K562 (cell line): Measurements from ENCODE around the gene ST6GAL1.
"Not testable (repeated sequence)": the region's sequence is repeated elsewhere in the genome, so short reads cannot be mapped to it uniquely, and the experiment has no call there.

ENCODE experiments used
- ELF1 ChIP-seq: fragments of 200-800 bp; sonication (Bioruptor generic); IDR thresholded peaks from 2 replicates; pipeline ENCODE4 v1.6.1; 2016; ENCODE audit warnings: missing genetic modification characterization, missing compliant biosample characterization
- EP300 ChIP-seq: IDR thresholded peaks from 2 replicates; pipeline ENCODE4 v1.6.1; 2012; ENCODE audit warnings: low read length, improper control_type of control experiment
- HNRNPUL1 ChIP-seq: fragments of 200-400 bp; formaldehyde crosslinking; IDR thresholded peaks from 2 replicates; pipeline ENCODE4 v1.6.1; 2017; ENCODE audit warnings: low read length
- JUN ChIP-seq, 2 experiments: sonication (generic) in 1 of 2; formaldehyde crosslinking in 1 of 2; IDR thresholded peaks; 2 replicates each; pipeline versions ENCODE4 v1.6.1 to v1.8.0; 2012 to 2022; ENCODE audit warnings: borderline replicate concordance in 2 of 2, mild to moderate bottlenecking in 2 of 2, improper control_type of control experiment in 1 of 2, low read depth in 1 of 2, low read length in 1 of 2, missing genetic modification reagents in 1 of 2
- KDM2B ChIP-seq: fragments of 250-450 bp; sonication (Bioruptor Pico); IDR thresholded peaks from 2 replicates; pipeline ENCODE4 v1.8.0; 2021; ENCODE audit warnings: mild to moderate bottlenecking, moderate library complexity
- POLR2A ChIP-seq: fragments of 450-650 bp; conservative IDR thresholded peaks from 2 replicates; pipeline ENCODE4 v1.6.1; 2016
- POLR2AphosphoS2 ChIP-seq: IDR thresholded peaks from 2 replicates; pipeline ENCODE4 v1.6.1; 2012; ENCODE audit warnings: low read length, improper control_type of control experiment
- POLR2AphosphoS5 ChIP-seq: IDR thresholded peaks from 2 replicates; pipeline ENCODE4 v1.6.1; 2011; ENCODE audit warnings: mild to moderate bottlenecking, low read depth, low read length, moderate library complexity; ENCODE audit not compliant: control insufficient read depth, insufficient read depth
- PRPF4 ChIP-seq: fragments of 200-400 bp; formaldehyde crosslinking; IDR thresholded peaks from one replicate; pipeline ENCODE4 v1.6.1; 2017; ENCODE audit warnings: low read length, low read depth, mild to moderate bottlenecking; ENCODE audit not compliant: insufficient read depth, poor library complexity, severe bottlenecking
- RBM39 ChIP-seq: fragments of 200-400 bp; formaldehyde crosslinking; optimal IDR thresholded peaks from 2 replicates; pipeline ENCODE3; 2018; ENCODE audit warnings: low read depth, low read length
- ZNF184 ChIP-seq: sonication (generic); formaldehyde crosslinking; IDR thresholded peaks from 2 replicates; pipeline ENCODE4 v1.5.0; 2020; ENCODE audit warnings: missing genetic modification reagents
- TF ChIP-seq, protein P1 (sequence below): sonication (generic); formaldehyde crosslinking; IDR thresholded peaks from 2 replicates; pipeline ENCODE4 v1.8.0; 2022; ENCODE audit warnings: missing genetic modification reagents, mild to moderate bottlenecking, borderline replicate concordance
- TF ChIP-seq, protein P2 (sequence below): fragments of 250-450 bp; sonication (Bioruptor Pico); IDR thresholded peaks from 2 replicates; pipeline ENCODE4 v1.5.0; 2020; ENCODE audit warnings: mild to moderate bottlenecking, borderline replicate concordance
- TF ChIP-seq, protein P3 (sequence below), 3 experiments: IDR thresholded peaks in 2 of 3; conservative IDR thresholded peaks in 1 of 3; 2 replicates each; pipeline ENCODE4 v1.5.1; 2011 to 2012; ENCODE audit warnings: low read length in 3 of 3, mild to moderate bottlenecking in 3 of 3, control low read depth in 2 of 3, improper control_type of control experiment in 1 of 3, inconsistent platforms in 1 of 3, low read depth in 1 of 3, mixed read lengths in 1 of 3, moderate library complexity in 1 of 3; ENCODE audit not compliant: insufficient read depth in 2 of 3

DNA sequence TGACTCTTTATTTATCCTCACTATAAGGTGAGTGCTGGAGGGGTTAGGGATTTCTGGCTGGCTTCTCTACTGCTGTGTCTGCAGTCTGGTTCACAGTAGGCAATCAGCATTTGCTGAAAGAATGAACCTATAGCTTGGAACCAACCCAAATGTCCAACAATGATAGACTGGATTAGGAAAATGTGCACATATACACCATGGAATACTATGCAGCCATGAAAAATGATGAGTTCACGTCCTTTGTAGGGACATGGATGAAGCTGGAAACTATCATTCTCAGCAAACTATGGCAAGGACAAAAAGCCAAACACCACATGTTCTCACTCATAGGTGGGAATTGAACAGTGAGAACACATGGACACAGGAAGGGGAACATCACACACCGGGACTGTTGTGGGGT, 93.0 kb downstream of the ST6GAL1 start:
- not testable (repeated sequence) for TF ChIP-seq PRPF4; ZNF184; RBM39; POLR2AphosphoS2; EP300; ELF1; JUN (IDR thresholded peaks at IDR 0.05; ENCODE audit: borderline replicate concordance, low read depth, low read length); JUN (CRISPR knock-in tag; IDR thresholded peaks at IDR 0.05; ENCODE audit: borderline replicate concordance); KDM2B (CRISPR knock-in tag); HNRNPUL1; POLR2AphosphoS5; POLR2A
- TF ChIP-seq, protein P1, sequence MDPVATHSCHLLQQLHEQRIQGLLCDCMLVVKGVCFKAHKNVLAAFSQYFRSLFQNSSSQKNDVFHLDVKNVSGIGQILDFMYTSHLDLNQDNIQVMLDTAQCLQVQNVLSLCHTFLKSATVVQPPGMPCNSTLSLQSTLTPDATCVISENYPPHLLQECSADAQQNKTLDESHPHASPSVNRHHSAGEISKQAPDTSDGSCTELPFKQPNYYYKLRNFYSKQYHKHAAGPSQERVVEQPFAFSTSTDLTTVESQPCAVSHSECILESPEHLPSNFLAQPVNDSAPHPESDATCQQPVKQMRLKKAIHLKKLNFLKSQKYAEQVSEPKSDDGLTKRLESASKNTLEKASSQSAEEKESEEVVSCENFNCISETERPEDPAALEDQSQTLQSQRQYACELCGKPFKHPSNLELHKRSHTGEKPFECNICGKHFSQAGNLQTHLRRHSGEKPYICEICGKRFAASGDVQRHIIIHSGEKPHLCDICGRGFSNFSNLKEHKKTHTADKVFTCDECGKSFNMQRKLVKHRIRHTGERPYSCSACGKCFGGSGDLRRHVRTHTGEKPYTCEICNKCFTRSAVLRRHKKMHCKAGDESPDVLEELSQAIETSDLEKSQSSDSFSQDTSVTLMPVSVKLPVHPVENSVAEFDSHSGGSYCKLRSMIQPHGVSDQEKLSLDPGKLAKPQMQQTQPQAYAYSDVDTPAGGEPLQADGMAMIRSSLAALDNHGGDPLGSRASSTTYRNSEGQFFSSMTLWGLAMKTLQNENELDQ = not testable (repeated sequence)
- TF ChIP-seq, protein P2, sequence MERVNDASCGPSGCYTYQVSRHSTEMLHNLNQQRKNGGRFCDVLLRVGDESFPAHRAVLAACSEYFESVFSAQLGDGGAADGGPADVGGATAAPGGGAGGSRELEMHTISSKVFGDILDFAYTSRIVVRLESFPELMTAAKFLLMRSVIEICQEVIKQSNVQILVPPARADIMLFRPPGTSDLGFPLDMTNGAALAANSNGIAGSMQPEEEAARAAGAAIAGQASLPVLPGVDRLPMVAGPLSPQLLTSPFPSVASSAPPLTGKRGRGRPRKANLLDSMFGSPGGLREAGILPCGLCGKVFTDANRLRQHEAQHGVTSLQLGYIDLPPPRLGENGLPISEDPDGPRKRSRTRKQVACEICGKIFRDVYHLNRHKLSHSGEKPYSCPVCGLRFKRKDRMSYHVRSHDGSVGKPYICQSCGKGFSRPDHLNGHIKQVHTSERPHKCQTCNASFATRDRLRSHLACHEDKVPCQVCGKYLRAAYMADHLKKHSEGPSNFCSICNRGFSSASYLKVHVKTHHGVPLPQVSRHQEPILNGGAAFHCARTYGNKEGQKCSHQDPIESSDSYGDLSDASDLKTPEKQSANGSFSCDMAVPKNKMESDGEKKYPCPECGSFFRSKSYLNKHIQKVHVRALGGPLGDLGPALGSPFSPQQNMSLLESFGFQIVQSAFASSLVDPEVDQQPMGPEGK (CRISPR knock-in tag) = not testable (repeated sequence)
- TF ChIP-seq, protein P3, sequence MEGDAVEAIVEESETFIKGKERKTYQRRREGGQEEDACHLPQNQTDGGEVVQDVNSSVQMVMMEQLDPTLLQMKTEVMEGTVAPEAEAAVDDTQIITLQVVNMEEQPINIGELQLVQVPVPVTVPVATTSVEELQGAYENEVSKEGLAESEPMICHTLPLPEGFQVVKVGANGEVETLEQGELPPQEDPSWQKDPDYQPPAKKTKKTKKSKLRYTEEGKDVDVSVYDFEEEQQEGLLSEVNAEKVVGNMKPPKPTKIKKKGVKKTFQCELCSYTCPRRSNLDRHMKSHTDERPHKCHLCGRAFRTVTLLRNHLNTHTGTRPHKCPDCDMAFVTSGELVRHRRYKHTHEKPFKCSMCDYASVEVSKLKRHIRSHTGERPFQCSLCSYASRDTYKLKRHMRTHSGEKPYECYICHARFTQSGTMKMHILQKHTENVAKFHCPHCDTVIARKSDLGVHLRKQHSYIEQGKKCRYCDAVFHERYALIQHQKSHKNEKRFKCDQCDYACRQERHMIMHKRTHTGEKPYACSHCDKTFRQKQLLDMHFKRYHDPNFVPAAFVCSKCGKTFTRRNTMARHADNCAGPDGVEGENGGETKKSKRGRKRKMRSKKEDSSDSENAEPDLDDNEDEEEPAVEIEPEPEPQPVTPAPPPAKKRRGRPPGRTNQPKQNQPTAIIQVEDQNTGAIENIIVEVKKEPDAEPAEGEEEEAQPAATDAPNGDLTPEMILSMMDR (IDR thresholded peaks at IDR 0.05 in 2 of 3, conservative IDR thresholded peaks at IDR 0.05 in 1 of 3; ENCODE audit: insufficient read depth in 2 of 3, low read depth in 1 of 3, low read length in 3 of 3) = not testable (repeated sequence)
